Astrocyte (in vitro differentiated cells and primary cell): ENCODE measurements around the gene DCLK1. TPM values are rescaled to one million over a fixed set of nuclear protein-coding genes. Genes with fewer than 3 reads are reported as not detected.

ENCODE experiments used
- DNase-seq: peaks from one replicate; pipeline ENCODE4 v3.0.0-alpha.2; 2010; ENCODE audit warnings: low read depth
- FAIRE-seq: peaks from 2 replicates; lab custom pipeline; 2011; peaks lifted over from hg19 to GRCh38; lab: Jason Lieb, UNC
- H2AFZ ChIP-seq: 2 replicates; pipeline ENCODE4 v1.6.0; 2012; ENCODE audit warnings: low read depth, low read length, inconsistent platforms
- H3K27ac ChIP-seq: 2 replicates; pipeline ENCODE4 v1.5.1; 2011; ENCODE audit warnings: low read depth, low read length, inconsistent platforms
- H3K27me3 ChIP-seq: 2 replicates; pipeline ENCODE4 v1.6.0; 2011; ENCODE audit warnings: low read length, inconsistent platforms; ENCODE audit not compliant: insufficient read depth
- H3K36me3 ChIP-seq: 2 replicates; pipeline ENCODE4 v1.5.1; 2011; ENCODE audit warnings: low read length, inconsistent platforms; ENCODE audit not compliant: insufficient read depth
- H3K4me1 ChIP-seq: 2 replicates; pipeline ENCODE4 v1.5.1; 2011; ENCODE audit warnings: low read length, inconsistent platforms; ENCODE audit not compliant: insufficient read depth
- H3K4me2 ChIP-seq: 2 replicates; pipeline ENCODE4 v1.6.0; 2012; ENCODE audit warnings: low read length, inconsistent platforms
- H3K4me3 ChIP-seq: 2 replicates; pipeline ENCODE4 v1.5.1; 2011; ENCODE audit warnings: low read depth, mild to moderate bottlenecking, low read length, inconsistent platforms; ENCODE audit not compliant: insufficient read depth
- H3K79me2 ChIP-seq: 2 replicates; pipeline ENCODE4 v1.6.0; 2012; ENCODE audit warnings: mild to moderate bottlenecking, low read length, inconsistent platforms; ENCODE audit not compliant: insufficient read depth
- H3K9ac ChIP-seq: 2 replicates; pipeline ENCODE4 v1.6.0; 2012; ENCODE audit warnings: mild to moderate bottlenecking, low read length, inconsistent platforms
- H3K9me3 ChIP-seq: 2 replicates; pipeline ENCODE4 v1.5.1; 2012; ENCODE audit warnings: low read depth, mild to moderate bottlenecking, low read length, inconsistent platforms; ENCODE audit not compliant: insufficient read depth
- H4K20me1 ChIP-seq: 2 replicates; pipeline ENCODE4 v1.6.0; 2012; ENCODE audit warnings: low read length, inconsistent platforms; ENCODE audit not compliant: insufficient read depth
- H3K27ac Mint-ChIP-seq: one replicate; pipeline ENCODE4 v1.8.0; 2021; ENCODE audit warnings: mild to moderate bottlenecking, mixed read lengths; ENCODE audit not compliant: unreplicated experiment
- H3K27me3 Mint-ChIP-seq: one replicate; pipeline ENCODE4 v1.8.0; 2021; ENCODE audit warnings: low read depth, mixed read lengths; ENCODE audit not compliant: unreplicated experiment
- H3K36me3 Mint-ChIP-seq: one replicate; pipeline ENCODE4 v1.8.0; 2021; ENCODE audit warnings: low read depth, mixed read lengths; ENCODE audit not compliant: unreplicated experiment
- H3K4me1 Mint-ChIP-seq: one replicate; pipeline ENCODE4 v1.8.0; 2021; ENCODE audit warnings: low read depth, mixed read lengths; ENCODE audit not compliant: unreplicated experiment
- H3K4me3 Mint-ChIP-seq: one replicate; pipeline ENCODE4 v1.8.0; 2021; ENCODE audit warnings: mild to moderate bottlenecking, moderate library complexity, mixed read lengths; ENCODE audit not compliant: unreplicated experiment
- H3K9me3 Mint-ChIP-seq: one replicate; pipeline ENCODE4 v1.8.0; 2021; ENCODE audit warnings: mild to moderate bottlenecking, mixed read lengths; ENCODE audit not compliant: unreplicated experiment
- CTCF ChIP-seq: IDR thresholded peaks from 2 replicates; pipeline ENCODE4 v1.5.1; 2011; ENCODE audit warnings: low read depth, mild to moderate bottlenecking, inconsistent platforms, low read length, moderate library complexity; ENCODE audit not compliant: insufficient read depth
- EZH2 ChIP-seq: IDR thresholded peaks from 2 replicates; pipeline ENCODE4 v1.6.1; 2012; ENCODE audit warnings: mild to moderate bottlenecking, low read length, inconsistent platforms; ENCODE audit not compliant: insufficient read depth
- total RNA-seq: library from RNA; stranded (reverse); gene quantifications from 2 replicates; pipeline ENCODE4 v1.2.1, GENCODE V29; 2021

DCLK1 gene
- total RNA-seq, 1 donor from 2014 or later: 4.9 TPM

GRCh38 chr13:36006347-36006746 lies 124.8 kb downstream of the DCLK1 start:
- DNase-seq (no peak), FAIRE-seq (no peak)
- Histone ChIP-seq H3K27ac (no peak overlapping the region), H4K20me1 (no peaks in the 10 kb centered on the region), H3K4me1 (peaks cover 4% of the 10 kb centered on the region), H3K36me3 (no peaks in the 10 kb centered on the region), H3K4me3 (no peak overlapping the region), H3K4me2 (no peak overlapping the region), H3K9ac (no peak overlapping the region), H3K79me2 (no peaks in the 10 kb centered on the region), H3K9me3 (no peaks in the 10 kb centered on the region), H2AFZ (no peak overlapping the region), H3K27me3 (no peaks in the 10 kb centered on the region)
- H3K9me3 Mint-ChIP-seq: no peaks in the 10 kb centered on the region
- no peak overlapping the region for H3K4me3 Mint-ChIP-seq
- H3K36me3 Mint-ChIP-seq: no peaks in the 10 kb centered on the region
- H3K27ac Mint-ChIP-seq: no peak overlapping the region
- no peak for TF ChIP-seq CTCF
- TF ChIP-seq EZH2: no peak
- no peaks in the 10 kb centered on the region for H3K4me1 Mint-ChIP-seq
- H3K27me3 Mint-ChIP-seq: no peaks in the 10 kb centered on the region

GRCh38 chr13:36001561-36001960 lies 129.6 kb downstream of the DCLK1 start:
- TF ChIP-seq CTCF (no peak), EZH2 (no peak)
- no peaks in the 10 kb centered on the region for H3K9me3 Mint-ChIP-seq
- FAIRE-seq: no peak
- Histone ChIP-seq H3K27ac (no peak overlapping the region), H3K9ac (no peak overlapping the region), H3K9me3 (no peaks in the 10 kb centered on the region), H3K4me1 (peaks cover 3% of the 10 kb centered on the region), H2AFZ (no peak overlapping the region), H3K4me2 (no peak overlapping the region), H3K79me2 (no peaks in the 10 kb centered on the region), H3K4me3 (no peak overlapping the region), H3K27me3 (no peaks in the 10 kb centered on the region), H3K36me3 (no peaks in the 10 kb centered on the region), H4K20me1 (no peaks in the 10 kb centered on the region)
- no peaks in the 10 kb centered on the region for H3K4me1 Mint-ChIP-seq
- H3K4me3 Mint-ChIP-seq: no peak overlapping the region
- DNase-seq: no peak
- no peaks in the 10 kb centered on the region for H3K27me3 Mint-ChIP-seq
- no peaks in the 10 kb centered on the region for H3K36me3 Mint-ChIP-seq
- no peak overlapping the region for H3K27ac Mint-ChIP-seq

- no peaks in the 10 kb centered on the region for H3K36me3 Mint-ChIP-seq
- no peak overlapping the region for H3K27ac ChIP-seq
- TF ChIP-seq EZH2 (no peak), CTCF (no peak)
- H3K9me3 ChIP-seq: no peaks in the 10 kb centered on the region
- no peaks in the 10 kb centered on the region for H3K79me2 ChIP-seq
- FAIRE-seq (no peak), DNase-seq (no peak)
- no peak overlapping the region for H3K27ac Mint-ChIP-seq
- H3K4me3 ChIP-seq: no peak overlapping the region
- peaks cover 5% of the 10 kb centered on the region for H3K4me1 ChIP-seq
- H3K36me3 ChIP-seq: no peaks in the 10 kb centered on the region
- no peak overlapping the region for H3K4me3 Mint-ChIP-seq
- no peak overlapping the region for H3K4me2 ChIP-seq
- H3K4me1 Mint-ChIP-seq: no peaks in the 10 kb centered on the region
- no peak overlapping the region for H2AFZ ChIP-seq
- H3K9me3 Mint-ChIP-seq: no peaks in the 10 kb centered on the region
- no peaks in the 10 kb centered on the region for H4K20me1 ChIP-seq
- H3K27me3 Mint-ChIP-seq: no peaks in the 10 kb centered on the region
- no peak overlapping the region for H3K9ac ChIP-seq
- H3K27me3 ChIP-seq: no peaks in the 10 kb centered on the region
These were observed 131.2 kb downstream of the DCLK1 start for GRCh38 chr13:36000028-36000427.
